Stomach (tissue), 9 donors: ENCODE results near the gene SPATS2. TPM values are rescaled to one million over a fixed set of nuclear protein-coding genes. Genes with fewer than 3 reads are reported as not detected.

ENCODE experiments used
- DNase-seq, 2 donors: peaks; one replicate each; pipeline versions ENCODE4 v3.0.0 to v3.0.0-alpha.2; 2013 to 2019
- H3K27ac ChIP-seq, 5 donors: fragments of 200-600 bp in 4 of 5; sonication (generic) in 4 of 5; one replicate each; pipeline ENCODE4 v1.5.1; 2013 to 2019; ENCODE audit warnings: mild to moderate bottlenecking in 1 of 5, moderate library complexity in 1 of 5
- H3K27me3 ChIP-seq, 3 donors: fragments of 200-600 bp; sonication (generic); one replicate each; pipeline ENCODE4 v1.5.1; 2017 to 2019; ENCODE audit warnings: mixed run types in 1 of 3
- H3K36me3 ChIP-seq, 4 donors: fragments of 200-600 bp; sonication (generic); 1 replicate in 3 of 4; 2 replicates in 1 of 4; pipeline ENCODE4 v1.5.1; 2016 to 2019
- H3K4me1 ChIP-seq, 4 donors: fragments of 200-600 bp; sonication (generic); one replicate each; pipeline ENCODE4 v1.5.1; 2016 to 2019
- H3K4me3 ChIP-seq, 4 donors: fragments of 200-600 bp; sonication (generic) in 3 of 4; one replicate each; pipeline ENCODE4 v1.5.1; 2016 to 2019; ENCODE audit warnings: mild to moderate bottlenecking in 1 of 4
- H3K9me3 ChIP-seq, 4 donors: fragments of 200-600 bp; sonication (generic); one replicate each; pipeline ENCODE4 v1.5.1; 2016 to 2019
- CTCF ChIP-seq, 7 experiments: fragments of 450-650 bp in 4 of 7; fragments of 200-600 bp in 3 of 7; sonication (generic) in 3 of 7; IDR thresholded peaks; one replicate each; pipeline ENCODE4 v1.5.1; 2016 to 2019; ENCODE audit warnings: antibody characterized with exemption in 7 of 7, control low read depth in 2 of 7, mild to moderate bottlenecking in 1 of 7
- EP300 ChIP-seq: sonication (generic); formaldehyde crosslinking; IDR thresholded peaks from one replicate; pipeline ENCODE4 v1.6.1; 2017; ENCODE audit warnings: antibody characterized with exemption
- POLR2A ChIP-seq, 4 donors: fragments of 450-650 bp; IDR thresholded peaks; one replicate each; pipeline ENCODE4 v1.6.1; 2016; ENCODE audit warnings: antibody characterized with exemption in 4 of 4, control low read depth in 2 of 4, mild to moderate bottlenecking in 1 of 4, moderate library complexity in 1 of 4
- POLR2AphosphoS5 ChIP-seq, 3 donors: sonication (generic); formaldehyde crosslinking; IDR thresholded peaks; one replicate each; pipeline ENCODE4 v1.6.1; 2016; ENCODE audit warnings: antibody characterized with exemption in 3 of 3
- WGBS, 5 donors: extraction: QIAGEN DNeasy Blood & Tissue Kit in 3 of 5; methylation state at CpG; one replicate each; pipeline versions ENCODE4 v1.1.5 to v1.1.7; 2013 to 2018; 5-methylcytosine and 5-hydroxymethylcytosine counted together
- intact Hi-C: fragments of 100-400 bp; cut with DNase I; formaldehyde crosslinking; loops from one replicate; pipeline ENCODE4 v1.15.1; 2023; ENCODE audit warnings: low total_unique reads
- polyA plus RNA-seq, 3 donors: library from polyadenylated mRNA; stranded (reverse); fragments of 200-250 nt; gene quantifications; one replicate each; pipeline ENCODE4 v1.2.3, GENCODE V29; 2013
- total RNA-seq, 5 donors: library from RNA; depleted of rRNA; stranded (reverse); fragments of >200 nt; gene quantifications; one replicate each; pipeline versions ENCODE4 v1.1.0 to v1.2.3, GENCODE V29; 2014 to 2016
- donor health status: healthy with polysubstance abuse.
- donor health status: Bipolar disorder and iron deficiency.
- donor health status: healthy.

SPATS2 gene
- total and polyA plus RNA-seq, 8 donors, result 8.0 to 194 (median 17.8) TPM

- Histone ChIP-seq H3K36me3 (peaks cover 0 to 3% (median 0%) of the 10 kb centered on the region in 4 donors), H3K4me3 (no peak overlapping the region), H3K27me3 (no peaks in the 10 kb centered on the region), H3K9me3 (no peaks in the 10 kb centered on the region), H3K27ac (no peak overlapping the region), H3K4me1 (peaks cover 0 to 15% (median 0%) of the 10 kb centered on the region in 4 donors)
- DNase-seq, result peak in 1 of 2 donors; percentile 16
- no peak for TF ChIP-seq POLR2A (IDR thresholded peaks at IDR 0.05)
- TF ChIP-seq CTCF (IDR thresholded peaks at IDR 0.05), result no peak
- TF ChIP-seq POLR2AphosphoS5 (IDR thresholded peaks at IDR 0.05), result no peak
- no peak for TF ChIP-seq EP300
- WGBS, 5 donors, result 31 to 79% (median 62%) methylated on average over 2 of the region's 2 CpGs
- intact Hi-C loops, result no loop called here
Measured at GRCh38 chr12:49440035-49440434, 72.8 kb downstream of the SPATS2 start.

GRCh38 chr12:49442915-49443314 lies 75.7 kb downstream of the SPATS2 start:
- DNase-seq, result no peak
- WGBS, 5 donors, result 71 to 88% (median 83%) methylated on average over 1 of the region's 1 CpG
- TF ChIP-seq EP300 (no peak), POLR2A (IDR thresholded peaks at IDR 0.05) (no peak), POLR2AphosphoS5 (IDR thresholded peaks at IDR 0.05) (no peak), CTCF (IDR thresholded peaks at IDR 0.05) (no peak)

GRCh38 chr12:49446571-49446970 lies 79.3 kb downstream of the SPATS2 start:
- no peak overlapping the region for H3K4me3 ChIP-seq
- DNase-seq, result no peak
- H3K36me3 ChIP-seq, result peaks cover 0 to 5% (median 1%) of the 10 kb centered on the region in 4 donors
- H3K9me3 ChIP-seq, result no peaks in the 10 kb centered on the region
- peaks cover 0 to 4% (median 0%) of the 10 kb centered on the region in 4 donors for H3K4me1 ChIP-seq
- no peaks in the 10 kb centered on the region for H3K27me3 ChIP-seq
- no peak for TF ChIP-seq POLR2AphosphoS5 (IDR thresholded peaks at IDR 0.05)
- no peak for TF ChIP-seq CTCF (IDR thresholded peaks at IDR 0.05)
- no peak for TF ChIP-seq POLR2A (IDR thresholded peaks at IDR 0.05)
- TF ChIP-seq EP300, result no peak
- no peak overlapping the region for H3K27ac ChIP-seq
- 87 to 100% (median 95%) methylated on average over 4 of the region's 4 CpGs for WGBS, 5 donors
- intact Hi-C loops, result no loop called here

More at GRCh38 chr12:49442915-49443314, 75.7 kb downstream of the SPATS2 start:
- H3K27ac ChIP-seq, result no peak overlapping the region
- intact Hi-C loops, result no loop called here
- H3K4me1 ChIP-seq, result peaks cover 0 to 15% (median 0%) of the 10 kb centered on the region in 4 donors
- no peak overlapping the region for H3K4me3 ChIP-seq
- H3K9me3 ChIP-seq, result no peaks in the 10 kb centered on the region
- peaks cover 0 to 3% (median 0%) of the 10 kb centered on the region in 4 donors for H3K36me3 ChIP-seq
- H3K27me3 ChIP-seq, result no peaks in the 10 kb centered on the region

- Histone ChIP-seq H3K27me3 (no peaks in the 10 kb centered on the region), H3K4me1 (peaks cover 0 to 5% (median 0%) of the 10 kb centered on the region in 4 donors), H3K27ac (no peak overlapping the region), H3K36me3 (peaks cover 0 to 5% (median 0%) of the 10 kb centered on the region in 4 donors), H3K9me3 (no peaks in the 10 kb centered on the region), H3K4me3 (no peak overlapping the region)
- intact Hi-C loops, result no loop called here
- 86 to 96% (median 94%) methylated on average over 3 of the region's 3 CpGs for WGBS, 5 donors
- no peak for TF ChIP-seq POLR2A (IDR thresholded peaks at IDR 0.05)
- TF ChIP-seq CTCF (IDR thresholded peaks at IDR 0.05), result no peak
- TF ChIP-seq EP300, result no peak
- no peak for TF ChIP-seq POLR2AphosphoS5 (IDR thresholded peaks at IDR 0.05)
- no peak for DNase-seq
Measured at GRCh38 chr12:49448858-49449257, 81.6 kb downstream of the SPATS2 start.
